ENCODE results near the gene RXFP3. TPM values are rescaled to one million over a fixed set of nuclear protein-coding genes. Genes with fewer than 3 reads are reported as not detected.

RXFP3 gene, protein sequence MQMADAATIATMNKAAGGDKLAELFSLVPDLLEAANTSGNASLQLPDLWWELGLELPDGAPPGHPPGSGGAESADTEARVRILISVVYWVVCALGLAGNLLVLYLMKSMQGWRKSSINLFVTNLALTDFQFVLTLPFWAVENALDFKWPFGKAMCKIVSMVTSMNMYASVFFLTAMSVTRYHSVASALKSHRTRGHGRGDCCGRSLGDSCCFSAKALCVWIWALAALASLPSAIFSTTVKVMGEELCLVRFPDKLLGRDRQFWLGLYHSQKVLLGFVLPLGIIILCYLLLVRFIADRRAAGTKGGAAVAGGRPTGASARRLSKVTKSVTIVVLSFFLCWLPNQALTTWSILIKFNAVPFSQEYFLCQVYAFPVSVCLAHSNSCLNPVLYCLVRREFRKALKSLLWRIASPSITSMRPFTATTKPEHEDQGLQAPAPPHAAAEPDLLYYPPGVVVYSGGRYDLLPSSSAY
- not detected in 2 replicates for total RNA-seq

DNA sequence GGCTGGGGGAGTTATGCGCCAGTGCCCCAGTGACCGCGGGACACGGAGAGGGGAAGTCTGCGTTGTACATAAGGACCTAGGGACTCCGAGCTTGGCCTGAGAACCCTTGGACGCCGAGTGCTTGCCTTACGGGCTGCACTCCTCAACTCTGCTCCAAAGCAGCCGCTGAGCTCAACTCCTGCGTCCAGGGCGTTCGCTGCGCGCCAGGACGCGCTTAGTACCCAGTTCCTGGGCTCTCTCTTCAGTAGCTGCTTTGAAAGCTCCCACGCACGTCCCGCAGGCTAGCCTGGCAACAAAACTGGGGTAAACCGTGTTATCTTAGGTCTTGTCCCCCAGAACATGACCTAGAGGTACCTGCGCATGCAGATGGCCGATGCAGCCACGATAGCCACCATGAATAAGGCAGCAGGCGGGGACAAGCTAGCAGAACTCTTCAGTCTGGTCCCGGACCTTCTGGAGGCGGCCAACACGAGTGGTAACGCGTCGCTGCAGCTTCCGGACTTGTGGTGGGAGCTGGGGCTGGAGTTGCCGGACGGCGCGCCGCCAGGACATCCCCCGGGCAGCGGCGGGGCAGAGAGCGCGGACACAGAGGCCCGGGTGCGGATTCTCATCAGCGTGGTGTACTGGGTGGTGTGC is at the start of gene RXFP3:
Gene RXFP3, plus strand, starts transcription at position 6 of the 636 bp plus-strand sequence. Its CDS starts 355 bp downstream, at position 361.

DNA sequence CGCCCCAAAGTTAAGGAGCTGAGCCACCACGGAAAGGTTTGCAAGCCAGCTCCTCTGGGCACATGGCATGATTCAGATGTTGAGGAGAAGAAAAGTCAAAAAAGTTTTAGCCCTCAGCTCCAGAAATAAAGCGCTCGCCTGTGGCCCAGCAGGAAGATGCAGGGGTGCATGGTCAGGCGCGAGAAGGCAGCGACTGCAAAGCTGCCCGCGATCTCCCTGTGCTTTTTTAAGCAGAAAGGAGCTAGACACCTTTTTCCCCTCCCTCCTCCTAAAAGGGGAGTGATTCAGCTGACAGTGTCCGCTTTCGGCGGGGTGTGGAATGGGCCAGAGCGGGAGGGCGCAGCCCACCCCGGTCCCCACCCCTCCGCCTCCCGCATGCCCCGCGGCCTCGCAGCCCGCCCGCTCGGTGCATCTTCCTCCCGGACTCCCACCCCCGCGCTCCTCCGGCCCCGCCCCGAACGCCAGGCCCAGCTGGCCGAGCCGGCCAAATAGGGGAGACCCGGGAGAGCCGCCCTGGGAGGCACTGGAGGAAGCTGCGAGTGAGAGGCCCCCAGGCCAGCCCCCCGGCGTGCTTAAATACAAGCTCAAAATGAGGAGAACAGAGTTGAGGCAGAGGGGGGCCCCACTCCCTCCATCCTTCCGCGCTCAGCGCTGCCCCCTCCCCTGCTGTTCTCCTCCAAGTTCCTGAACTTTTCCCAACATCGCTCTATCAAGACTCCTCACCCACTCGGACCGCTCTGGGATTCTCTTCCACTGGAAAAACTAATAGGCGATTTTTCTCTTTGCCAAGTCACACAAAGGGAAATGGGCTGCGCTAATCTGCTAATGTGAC is 44.2 kb upstream of the RXFP3 start, which contains the start of gene ADAMTS12:
Gene ADAMTS12, minus strand, starts transcription at position 203 of the 832 bp plus-strand sequence. Its CDS starts 134 bp downstream, at position 69.

DNA sequence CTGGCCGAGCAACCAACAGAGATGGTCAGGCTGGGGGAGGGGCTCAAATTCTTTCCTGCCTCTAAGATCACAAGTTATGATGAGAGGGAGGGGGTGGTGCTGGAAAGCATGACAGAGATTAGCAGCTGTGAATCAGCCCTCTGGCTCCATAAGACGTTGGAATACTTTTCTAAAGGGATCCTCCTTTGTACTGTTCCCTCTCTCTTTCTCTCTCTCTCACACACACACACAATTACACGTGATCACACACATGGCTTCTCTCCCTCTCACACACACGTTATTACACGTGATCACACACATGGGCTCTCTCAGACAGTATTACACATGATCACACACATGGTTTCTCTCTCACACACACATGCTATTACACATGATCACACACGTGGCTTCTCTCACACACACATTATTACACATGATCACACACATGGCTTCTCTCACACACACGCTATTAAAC is 48.5 kb downstream of the RXFP3 start, which contains the start of gene SLC45A2:
Gene SLC45A2, minus strand, starts transcription at position 23 of the 454 bp plus-strand sequence. CDS start 110 bp downstream, outside the sequence.

Other genes starting within 250 kb of the RXFP3 start
- gene ADAMTS12, start 44.4 kb upstream of the RXFP3 start, total RNA-seq = 0.65 and 1.3 TPM in 2 replicates
- not detected in 2 replicates for gene SLC45A2, start 48.3 kb downstream of the RXFP3 start, total RNA-seq
- 5.3 and 6.3 TPM in 2 replicates for gene AMACR, start 71.7 kb downstream of the RXFP3 start, total RNA-seq
- 0.65 and 1.4 TPM in 2 replicates for gene C1QTNF3, start 106.8 kb downstream of the RXFP3 start, total RNA-seq

Data from bladder microvascular endothelial cell (primary cell).